Activated gamma-delta T cell treated with Interleukin-2 at 50 U/mL for 16 hours (primary cell): ENCODE measurements around the gene ZNF678.
"Not testable (repeated sequence)": the region's sequence is repeated elsewhere in the genome, so short reads cannot be mapped to it uniquely, and the experiment has no call there.

Source experiments
- DNase-seq: peaks from one replicate; pipeline ENCODE4 v3.0.0-alpha.2; 2020

The ZNF678 gene

DNA sequence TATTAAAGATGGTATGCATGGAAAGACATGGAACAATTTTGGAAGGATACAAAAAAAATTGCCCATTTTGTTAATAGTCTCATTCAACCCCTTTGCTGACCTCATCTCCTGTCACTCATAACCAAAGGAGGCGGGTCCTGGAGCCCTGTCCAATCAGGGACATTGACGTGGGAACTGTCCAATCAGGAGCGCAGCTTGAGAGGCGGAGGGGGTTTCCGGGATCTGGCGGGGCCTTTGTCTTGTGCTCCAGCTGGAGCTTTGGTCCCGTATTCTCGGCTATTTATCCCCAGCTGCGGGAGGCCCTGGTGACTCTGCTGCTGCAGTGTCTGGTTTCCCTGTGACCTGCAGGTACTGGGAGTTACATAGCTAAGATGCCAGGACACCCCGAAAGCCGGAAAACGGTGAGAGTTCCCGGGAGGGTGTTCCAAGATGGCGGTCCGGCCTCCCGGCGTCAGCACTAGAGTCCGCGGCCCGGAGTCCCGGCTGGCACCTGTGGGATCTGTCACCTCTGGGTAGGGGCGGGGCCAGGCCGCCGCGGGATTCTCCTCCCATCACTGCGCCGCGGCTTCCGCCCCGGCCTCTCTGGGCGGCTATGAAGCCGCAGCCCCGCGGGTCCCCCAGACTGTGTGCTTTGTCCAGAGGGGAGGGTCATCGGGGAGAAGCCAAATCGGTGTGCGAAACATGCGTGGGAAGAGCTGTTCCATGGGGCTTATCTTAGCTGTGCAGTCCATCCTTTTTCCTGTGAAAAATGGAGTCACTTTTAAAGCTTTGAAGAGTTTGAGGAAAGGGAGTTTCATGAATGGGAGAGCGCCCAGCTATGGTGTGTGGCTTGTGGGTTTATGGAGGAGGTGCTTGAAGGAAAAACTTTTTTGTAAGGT, at the start of gene ZNF678:
Gene ZNF678 (plus strand): TSS at position 233 of the 878 bp plus-strand sequence. CDS start 87,436 bp downstream, outside the sequence.
- peak; percentile 80 for DNase-seq

DNA sequence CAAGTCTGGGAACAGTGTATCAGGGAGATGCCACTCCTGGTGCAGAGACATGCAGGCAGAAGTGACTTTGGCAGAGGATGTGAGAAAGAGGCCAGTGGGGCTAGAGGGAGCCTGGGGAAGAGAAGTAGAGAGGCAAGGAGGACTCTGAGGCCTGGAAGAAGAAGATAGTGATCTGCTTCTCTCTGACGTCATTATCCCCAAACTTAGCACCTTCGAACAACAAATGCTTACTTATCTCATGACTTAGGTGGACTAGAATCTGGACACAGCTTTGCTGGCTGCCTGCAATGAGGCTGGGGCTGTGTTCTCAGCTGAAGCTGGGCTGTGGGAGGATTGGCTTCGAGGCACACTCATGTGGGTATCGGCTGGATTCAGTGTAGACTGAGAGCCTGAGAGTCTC, 44.5 kb upstream of the ZNF678 start:
- DNase-seq, result no peak

DNA sequence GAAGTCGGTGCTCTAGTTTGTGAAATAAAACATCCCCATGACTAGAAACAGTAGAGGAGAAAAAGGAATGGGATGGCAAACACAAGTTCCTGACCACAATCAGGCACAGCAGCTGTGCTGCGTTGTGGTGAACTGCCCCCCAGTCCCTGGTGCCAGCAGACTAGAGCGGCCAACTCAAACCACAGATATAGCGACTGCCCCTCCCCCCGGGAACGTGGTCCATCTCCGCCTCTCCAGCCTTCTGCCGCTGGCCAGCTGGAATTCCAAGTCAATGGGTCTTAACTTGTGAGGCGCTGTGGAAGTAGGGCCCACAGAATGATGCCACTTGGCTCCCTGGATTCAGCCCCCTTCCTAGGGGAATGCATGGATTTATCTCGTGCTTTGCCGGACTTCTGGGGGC, 41.6 kb upstream of the ZNF678 start:
- DNase-seq, result no peak

DNA sequence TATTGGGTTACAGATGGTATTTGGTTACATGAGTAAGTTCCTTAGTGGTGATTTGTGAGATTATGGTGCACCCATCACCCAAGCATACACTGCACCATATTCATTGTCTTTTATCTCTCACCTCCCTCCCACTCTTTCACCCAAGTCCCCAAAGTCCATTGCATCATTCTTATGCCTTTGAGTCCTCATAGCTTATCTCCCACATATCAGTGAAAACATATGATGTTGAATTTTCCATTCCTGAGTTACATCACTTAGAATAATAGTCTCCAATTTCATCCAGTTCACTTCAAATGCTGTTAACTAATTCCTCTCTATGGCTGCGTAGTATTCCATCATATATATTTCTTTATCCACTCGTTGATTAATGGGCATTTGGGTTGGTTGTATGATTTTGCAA, 36.8 kb upstream of the ZNF678 start:
- no peak for DNase-seq

DNA sequence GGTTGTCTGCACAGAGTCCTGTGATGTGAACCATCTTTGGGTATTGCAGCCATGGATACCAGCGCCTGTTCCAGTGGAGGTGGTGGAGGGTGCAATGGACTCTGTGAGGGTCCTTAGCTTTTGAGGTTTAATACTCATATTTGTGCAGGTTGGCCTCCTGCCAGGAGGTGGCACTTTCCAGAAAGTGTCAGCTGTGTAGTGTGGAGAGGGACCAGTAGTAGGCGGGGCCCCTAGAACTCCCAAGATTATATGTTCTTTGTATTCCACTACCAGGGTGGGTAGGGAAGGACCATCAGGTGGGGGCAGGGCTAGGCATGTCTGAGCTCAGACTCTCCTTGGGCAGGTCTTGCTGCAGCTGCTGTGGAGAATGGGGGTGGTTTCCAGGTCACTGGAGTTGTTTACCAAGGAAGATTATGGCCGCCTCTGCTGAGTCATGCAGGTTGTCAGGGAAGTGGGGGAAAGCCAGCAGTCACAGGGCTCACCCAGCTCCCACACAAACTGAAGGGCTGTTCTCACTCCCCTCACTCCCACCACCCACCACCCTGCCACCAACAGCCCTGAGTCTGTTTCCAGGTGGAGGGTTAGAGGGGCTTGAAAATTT, 31.2 kb upstream of the ZNF678 start:
- no peak for DNase-seq

DNA sequence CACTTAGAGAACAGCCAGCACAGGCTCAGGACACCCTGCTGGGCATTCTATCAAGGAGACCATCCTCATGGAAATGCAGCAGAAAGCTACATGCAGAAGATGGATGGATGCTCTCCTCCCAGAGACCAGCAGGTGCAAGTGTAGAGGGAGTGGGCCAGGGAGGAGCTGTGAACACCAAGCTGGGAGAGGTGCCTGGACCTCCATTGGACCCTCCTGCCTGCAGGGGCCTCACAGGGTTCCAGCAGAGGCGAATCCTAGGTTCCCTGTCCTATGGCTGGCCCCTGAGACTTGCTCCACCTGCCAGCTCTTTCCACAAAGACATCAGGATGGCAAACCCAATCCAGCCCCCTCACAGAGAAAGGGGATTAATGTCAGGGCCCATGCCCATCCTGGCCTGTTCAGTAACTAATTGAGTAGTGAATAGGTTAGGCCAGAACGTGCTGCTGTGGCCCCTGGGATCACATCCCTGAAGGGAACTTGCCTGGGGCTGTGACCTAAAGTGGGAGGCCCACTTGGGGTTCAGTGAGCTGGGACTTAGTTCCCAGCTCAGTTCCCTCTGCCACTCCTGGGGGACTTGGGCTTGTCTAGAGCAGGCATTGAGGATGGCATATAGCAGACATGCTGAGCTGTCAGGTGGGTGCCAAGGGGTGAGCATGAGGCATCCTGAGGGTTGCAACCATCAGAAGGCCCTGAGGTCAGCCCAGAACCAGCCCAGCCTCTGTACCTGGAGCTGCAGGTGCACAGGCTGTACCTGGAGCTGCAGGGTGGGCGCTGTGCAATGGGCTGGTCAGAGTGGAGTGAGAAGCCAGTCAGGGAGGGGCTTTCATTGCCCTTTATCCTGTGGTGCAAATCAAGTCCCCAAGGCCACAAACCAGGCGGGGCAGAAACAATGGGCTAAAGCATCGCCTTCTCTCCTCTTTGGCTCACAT, 22.9 kb upstream of the ZNF678 start:
- DNase-seq, result no peak

DNA sequence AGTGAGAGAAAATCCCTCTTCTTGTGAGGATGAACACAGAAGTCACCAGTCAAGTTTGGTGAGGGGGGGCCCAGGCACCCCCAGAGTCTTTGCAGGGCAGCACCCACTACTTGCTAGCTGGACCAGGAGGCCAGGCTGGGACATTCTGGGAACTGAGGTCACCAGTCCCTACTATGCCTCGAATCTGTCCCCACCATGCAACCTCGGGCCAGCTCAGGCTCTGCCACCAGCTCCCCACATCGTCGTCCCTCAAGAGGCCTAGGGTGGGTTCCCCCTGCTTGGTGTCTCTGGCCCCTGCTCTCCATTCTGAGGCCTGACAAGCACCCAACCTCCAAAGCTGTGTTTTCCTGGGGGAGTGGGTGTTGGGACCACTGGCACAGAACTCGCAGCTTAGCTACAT, 22.2 kb upstream of the ZNF678 start:
- DNase-seq, result no peak

DNA sequence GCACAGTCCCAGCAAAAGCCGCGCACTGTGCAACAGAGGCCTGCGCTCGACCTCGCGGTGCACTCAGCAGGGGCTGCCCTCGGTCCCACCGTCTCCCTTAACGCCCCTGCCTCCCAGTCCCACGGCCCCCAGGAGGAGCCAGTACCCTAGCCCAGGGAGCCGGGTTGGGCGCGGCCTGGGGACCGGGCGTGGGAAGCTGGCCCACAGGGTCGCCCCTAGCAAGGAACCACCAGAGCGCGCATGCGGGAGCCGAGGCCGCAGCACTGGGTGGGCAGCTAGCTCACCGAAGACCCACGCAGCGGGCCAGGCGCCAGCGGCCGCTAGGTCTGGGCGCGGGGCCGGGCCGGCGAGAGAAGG, 21.6 kb upstream of the ZNF678 start:
- DNase-seq, result peak; percentile 6

DNA sequence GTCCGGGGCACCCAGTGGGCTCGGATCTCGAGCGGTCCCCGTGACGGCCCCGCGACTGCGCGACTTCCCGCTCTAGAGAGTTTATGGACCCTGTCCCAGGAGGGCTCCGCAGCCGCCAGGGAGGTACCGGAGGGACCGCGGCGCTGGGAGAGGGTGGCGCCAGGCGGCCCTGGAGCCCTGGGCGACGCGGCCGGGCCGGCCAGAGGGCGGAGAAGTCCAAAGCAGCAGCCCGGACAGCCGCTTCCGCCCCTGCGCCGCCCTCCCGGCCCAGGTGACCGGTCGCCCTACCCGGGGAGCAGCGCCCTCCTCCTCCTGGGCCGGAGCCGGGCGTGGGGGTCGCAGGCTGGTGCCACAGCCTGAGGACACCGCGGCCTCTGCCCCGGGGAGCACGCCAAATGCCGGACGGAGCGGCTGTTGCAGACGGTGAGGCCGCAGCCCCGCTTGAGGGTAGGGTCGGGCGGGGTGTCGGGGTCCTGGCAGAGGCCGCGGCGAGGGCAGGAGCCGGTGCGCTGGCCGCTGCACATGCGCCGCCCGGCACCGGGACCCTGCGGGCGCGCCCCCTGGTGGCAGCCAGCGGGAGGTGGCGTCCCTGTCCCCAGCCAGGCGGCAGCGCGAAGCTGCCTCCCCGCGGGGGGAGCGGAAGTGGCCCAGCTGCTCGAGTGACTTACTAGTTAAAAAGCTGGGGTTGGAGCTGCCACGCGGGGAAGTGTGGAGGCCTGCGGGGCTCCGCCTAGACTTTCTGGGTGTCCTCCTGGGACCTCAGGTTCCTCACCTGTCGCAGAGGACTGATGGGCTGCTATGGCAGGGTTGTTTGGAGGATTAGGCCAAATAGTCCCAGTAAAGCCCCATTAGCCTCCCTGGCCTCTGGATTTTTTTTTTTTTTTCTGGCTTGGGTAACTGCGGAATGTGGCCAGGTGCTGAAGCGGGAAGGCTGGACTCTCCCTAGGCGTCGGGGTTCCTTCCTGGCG, 20.9 kb upstream of the ZNF678 start:
- DNase-seq, result peak; percentile 88

DNA sequence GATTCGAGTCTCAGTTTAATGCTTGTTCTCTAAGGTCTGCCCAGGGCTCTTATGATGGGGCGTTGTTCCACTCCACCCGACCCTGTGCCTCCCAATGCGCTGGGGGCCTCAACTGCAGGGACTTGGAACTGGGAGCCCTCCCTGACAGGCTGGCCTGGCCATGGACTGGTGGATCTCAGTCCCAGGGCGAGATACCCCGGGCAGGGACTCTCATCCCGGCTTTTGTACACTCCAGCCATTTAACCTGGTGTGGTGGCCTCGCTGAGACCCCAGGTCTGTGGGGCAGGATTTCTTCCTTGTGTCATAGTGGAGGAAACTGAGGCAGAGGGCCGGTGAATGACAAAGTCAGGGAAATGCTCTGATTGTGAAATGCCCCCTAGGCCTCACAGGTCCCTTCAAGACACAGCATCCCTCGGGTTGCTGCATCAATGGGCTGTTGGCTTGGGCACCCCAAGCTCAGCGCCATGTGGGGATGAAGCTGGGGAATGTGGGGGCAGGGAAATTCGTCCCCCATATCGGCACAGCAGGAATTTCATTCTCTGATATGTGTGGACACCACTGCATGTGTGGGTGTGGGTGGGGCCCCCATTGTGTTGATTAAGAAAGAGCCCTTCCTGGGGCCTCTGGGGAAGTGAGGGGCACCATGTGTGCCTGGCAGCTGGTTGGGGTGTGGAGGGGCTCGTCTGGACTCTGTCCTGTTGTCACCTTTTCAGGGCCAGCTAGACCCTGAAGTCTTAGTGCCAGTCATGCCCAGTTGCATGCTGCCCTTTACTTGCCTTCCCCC, 19.9 kb upstream of the ZNF678 start:
- DNase-seq, result no peak

DNA sequence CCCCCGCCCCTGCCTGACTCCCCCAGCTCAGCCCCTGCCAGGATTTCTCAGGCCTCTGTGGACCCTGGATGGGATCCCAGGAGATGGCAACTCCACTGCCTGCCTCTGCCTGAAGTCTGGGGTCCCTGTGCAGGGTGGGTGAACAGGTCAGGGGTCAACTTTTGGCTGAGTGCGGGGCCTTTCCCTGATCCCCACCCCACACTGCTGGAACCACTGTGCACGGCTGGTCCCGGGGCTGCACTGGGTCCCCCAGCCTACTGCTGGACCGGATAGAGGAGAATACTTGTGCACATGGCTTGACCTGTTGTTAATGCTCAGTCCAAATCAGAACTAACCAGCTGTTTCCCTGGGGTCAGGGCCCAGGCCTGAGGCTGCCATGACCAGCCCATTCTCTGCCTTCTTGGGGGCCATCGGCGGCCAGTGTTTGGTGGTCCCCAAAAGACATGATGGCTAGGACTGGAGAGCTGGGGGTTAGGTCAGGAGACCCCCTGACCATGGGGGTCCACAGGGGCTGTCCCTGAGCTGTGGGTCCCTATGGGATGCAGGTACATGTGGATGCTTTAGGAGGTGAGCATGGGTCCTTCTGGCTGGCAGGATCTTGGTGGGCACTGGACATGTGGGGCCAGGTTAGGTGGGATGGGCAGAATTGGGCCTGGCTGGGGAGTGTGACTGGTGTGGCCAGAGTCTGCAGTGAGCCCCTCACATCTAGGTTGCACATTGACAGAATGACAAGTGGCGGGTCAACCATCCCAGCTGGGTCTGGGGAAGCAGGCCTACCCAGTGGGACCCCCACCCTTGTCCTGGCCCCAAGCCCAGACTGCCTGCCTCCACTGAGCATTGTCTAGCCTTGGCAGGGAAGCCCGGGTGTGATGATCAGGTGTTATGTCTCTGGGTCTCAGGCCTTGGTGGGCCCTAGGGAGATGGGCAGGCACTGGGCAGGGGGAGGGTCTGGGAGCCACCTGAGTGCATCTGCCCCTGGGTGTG, 19.0 kb upstream of the ZNF678 start:
- DNase-seq, result no peak

DNA sequence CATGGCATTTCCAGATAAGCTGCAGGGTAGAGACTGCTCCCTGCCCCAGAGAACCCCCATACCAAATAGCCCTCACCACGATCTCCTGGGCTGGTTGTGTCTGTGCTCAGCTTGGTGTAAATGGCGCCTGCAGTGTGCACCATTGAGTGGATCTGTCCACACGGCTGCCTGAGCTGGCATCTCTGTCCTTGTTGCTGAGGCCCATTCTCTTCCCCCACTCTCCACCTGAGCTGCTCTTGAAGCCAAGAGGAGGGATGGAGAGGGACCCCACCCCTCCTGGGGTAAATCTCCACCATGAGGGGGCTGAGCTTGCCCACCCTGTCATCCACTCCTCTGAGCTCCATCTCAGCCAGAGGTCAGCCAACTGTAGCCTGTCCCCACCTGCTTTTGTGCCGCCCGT, 18.0 kb upstream of the ZNF678 start:
- no peak for DNase-seq

DNA sequence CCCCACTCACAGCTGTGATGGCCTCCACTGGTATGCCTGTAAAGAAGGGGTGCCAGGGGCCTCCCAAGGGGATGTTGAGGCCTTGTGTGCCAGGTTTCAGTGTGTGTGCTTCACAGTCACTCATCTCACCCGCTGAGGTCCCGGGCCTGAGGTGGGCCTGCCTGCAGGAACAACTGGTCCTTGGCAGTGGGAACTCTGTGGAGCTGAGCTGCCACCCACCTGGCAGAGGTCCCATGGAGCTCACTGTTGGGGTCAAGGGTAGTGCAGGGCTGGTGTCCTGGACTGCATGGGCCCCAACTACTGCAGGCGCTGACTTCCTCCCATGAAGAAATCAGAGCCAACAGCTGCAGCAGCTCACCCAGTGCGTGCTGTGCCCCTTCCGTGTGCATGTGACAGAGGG, 17.3 kb upstream of the ZNF678 start:
- no peak for DNase-seq

DNA sequence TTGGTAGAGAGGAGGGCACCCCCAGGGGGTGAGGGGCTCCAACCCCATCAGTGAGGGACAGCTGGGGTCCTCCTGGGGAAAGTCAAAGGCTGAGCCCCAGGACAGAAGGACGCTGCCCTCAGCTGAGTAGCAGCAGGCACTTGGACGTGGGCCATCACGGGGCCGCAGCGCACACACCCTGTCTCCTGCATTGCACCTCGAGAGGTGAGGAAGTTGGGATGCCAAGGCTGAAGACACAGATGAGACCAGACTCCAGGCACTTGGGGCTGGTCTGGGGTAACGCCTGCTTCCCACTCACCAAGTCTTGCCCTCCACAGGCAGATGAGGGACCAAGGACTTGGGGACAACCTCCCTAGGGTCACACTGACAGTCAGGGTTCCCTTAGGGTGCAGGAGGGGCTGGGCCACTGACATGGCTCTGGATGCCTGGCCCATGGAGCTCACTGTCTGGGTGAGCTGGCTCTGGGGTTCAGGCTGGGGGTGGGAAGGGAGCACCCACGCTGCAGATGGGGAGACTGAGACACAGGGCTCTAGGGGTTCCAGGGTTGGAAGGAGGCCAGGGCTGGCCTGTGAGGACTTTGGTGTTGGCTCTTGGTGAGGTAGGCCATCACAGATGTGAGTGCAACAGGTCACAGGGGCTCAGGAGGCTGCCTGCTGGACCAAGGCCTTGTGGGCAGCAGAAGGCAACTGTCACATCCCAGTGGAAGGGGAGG, 16.6 kb upstream of the ZNF678 start:
- DNase-seq, result no peak

DNA sequence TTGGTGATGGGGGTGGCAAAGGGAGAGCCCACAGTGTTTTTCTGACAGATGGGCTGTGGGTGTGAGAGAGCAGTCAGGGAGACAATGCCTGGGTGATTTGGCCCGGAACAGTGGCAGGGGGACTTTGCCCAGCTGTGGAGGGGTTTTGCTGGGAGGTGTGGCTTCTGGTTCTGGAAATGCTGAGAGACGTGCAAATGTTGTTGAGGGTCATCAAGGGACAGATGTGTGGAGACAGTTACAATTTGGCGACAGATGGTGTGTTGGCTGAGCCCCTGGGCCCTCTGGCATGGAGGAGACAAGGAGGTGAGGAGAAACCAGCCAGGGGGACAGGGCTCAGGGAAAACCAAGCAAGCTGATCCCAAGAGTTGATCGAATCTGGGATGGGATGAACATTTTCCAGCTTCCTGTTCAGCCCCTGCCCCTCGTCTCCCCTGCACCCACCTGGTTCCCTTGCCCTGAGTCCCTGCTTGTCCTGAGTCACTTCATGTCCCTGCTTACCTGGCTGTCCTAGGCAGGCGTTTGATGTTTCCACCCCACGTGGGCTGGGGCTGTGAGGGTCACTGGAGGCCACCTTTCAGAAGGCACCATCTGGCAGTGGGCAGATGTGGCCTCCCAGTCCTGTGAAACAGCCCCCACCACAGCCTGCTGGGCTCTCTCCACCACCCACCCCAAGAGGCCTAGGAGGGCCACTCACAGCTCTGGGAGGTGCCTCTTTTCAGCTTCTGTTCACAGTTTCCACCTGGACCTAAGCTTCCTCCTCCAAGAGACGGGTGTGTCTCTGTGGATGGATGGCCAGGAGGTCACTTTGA, 15.8 kb upstream of the ZNF678 start:
- no peak for DNase-seq

DNA sequence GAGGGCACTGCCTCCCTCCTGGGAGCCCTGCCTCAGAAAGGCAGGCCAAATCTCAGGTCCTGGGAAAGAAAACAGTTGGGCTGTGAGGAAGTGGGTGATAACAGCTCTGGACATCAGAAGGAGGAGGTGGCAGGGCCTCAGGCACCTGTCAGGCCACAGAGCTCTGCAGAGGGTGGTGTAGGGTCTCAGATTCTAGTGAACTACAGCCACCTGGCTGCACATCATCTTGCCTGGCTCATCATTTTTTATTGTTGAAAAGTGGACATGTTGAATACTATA, 15.3 kb upstream of the ZNF678 start:
- no peak for DNase-seq

DNA sequence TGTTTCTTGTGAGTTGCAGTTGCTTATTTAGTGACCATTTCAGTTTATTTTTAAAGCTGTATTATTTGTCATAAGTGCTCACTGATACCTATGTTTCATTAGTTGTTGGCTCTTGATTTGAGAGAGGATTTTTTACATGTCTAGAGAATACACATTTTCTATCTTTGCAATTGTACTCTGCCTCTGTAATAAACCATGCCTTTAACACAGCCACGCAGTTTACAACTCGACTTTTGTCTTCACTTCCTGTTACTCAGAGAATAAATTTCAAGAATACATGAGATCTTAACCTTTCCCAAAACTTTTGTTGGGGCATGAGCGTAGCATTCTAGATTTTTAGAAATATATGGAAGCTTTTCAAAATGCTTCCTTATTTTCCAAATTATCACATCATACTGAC, 14.9 kb upstream of the ZNF678 start:
- no peak for DNase-seq

DNA sequence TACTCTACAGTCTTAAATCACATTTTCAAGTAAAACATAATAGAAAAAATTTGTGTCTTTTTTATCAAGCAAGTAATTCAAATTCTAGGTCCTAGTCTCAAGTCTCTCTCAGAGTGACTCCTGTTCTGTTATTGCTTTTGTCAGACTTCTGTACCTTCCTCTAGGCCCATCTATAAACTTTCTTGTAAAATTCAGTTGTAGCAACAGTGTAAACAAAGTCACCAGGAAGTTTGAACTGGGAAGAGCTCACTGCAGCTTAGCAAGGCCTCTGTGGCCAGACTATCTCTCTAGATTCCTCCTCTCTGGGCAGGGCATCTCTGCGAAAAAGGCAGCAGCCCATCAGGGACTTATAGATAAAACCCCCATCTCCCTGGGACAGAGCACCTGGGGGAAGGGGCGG, 13.5 kb upstream of the ZNF678 start:
- DNase-seq, result no peak

DNA sequence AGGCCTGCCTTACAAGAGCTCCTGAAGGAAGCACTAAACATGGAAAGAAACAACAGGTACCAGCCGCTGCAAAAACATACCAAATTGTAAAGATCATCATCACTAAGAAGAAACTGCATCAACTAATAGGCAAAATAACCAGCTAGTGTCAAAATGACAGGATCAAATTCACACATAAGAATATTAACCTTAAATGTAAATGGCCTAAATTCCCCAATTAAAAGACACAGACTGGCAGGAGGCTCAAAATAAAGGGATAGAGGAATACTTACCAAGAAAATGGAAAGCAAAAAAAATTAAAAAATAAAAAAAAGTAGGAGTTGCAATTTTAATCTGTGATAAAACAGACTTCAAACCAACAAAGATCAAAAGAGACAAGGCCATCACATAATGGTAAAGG, 11.5 kb upstream of the ZNF678 start:
- DNase-seq, result not testable (repeated sequence)
